Neural cell (in vitro differentiated cells): ENCODE data around the gene PBX2. TPM values are rescaled to one million over a fixed set of nuclear protein-coding genes. Genes with fewer than 3 reads are reported as not detected.

Experiments
- H2AFZ ChIP-seq: fragments of 200-600, 300-800 bp; sonication (generic), shearing (Covaris generic); 2 replicates; pipeline ENCODE4 v1.6.0; 2014; ENCODE audit warnings: low read depth, mild to moderate bottlenecking, antibody characterized with exemption, low read length, moderate library complexity
- H3F3A ChIP-seq: fragments of 200-600 bp; shearing (Covaris generic); 2 replicates; pipeline ENCODE4 v1.6.1; 2016; ENCODE audit warnings: mild to moderate bottlenecking, moderate library complexity, mixed read lengths, antibody characterized with exemption, low read length; ENCODE audit not compliant: insufficient read depth, poor library complexity, severe bottlenecking
- H3K27ac ChIP-seq: fragments of 200-600, 300-800 bp; sonication (generic), shearing (Covaris generic); 2 replicates; pipeline ENCODE4 v1.5.1; 2014; ENCODE audit warnings: mild to moderate bottlenecking, low read length, moderate library complexity
- H3K27me3 ChIP-seq: fragments of 300-800, 200-600 bp; sonication (generic), shearing (Covaris generic); 2 replicates; pipeline ENCODE4 v1.6.0; 2014; ENCODE audit warnings: mild to moderate bottlenecking, low read depth, low read length, moderate library complexity; ENCODE audit not compliant: insufficient read depth
- H3K36me3 ChIP-seq: fragments of 300-800, 200-600 bp; sonication (generic), shearing (Covaris generic); 2 replicates; pipeline ENCODE4 v1.5.1; 2014; ENCODE audit warnings: mild to moderate bottlenecking, antibody characterized with exemption, low read length, moderate library complexity; ENCODE audit not compliant: insufficient read depth
- H3K4me2 ChIP-seq: fragments of 300-800, 200-600 bp; sonication (generic), shearing (Covaris generic); 2 replicates; pipeline ENCODE4 v1.6.0; 2014; ENCODE audit warnings: mild to moderate bottlenecking, low read length
- H3K4me3 ChIP-seq: fragments of 300-800, 200-600 bp; sonication (generic), shearing (Covaris generic); 2 replicates; pipeline ENCODE4 v1.5.1; 2014; ENCODE audit warnings: mild to moderate bottlenecking, low read length, moderate library complexity
- H3K79me2 ChIP-seq: fragments of 200-600 bp; shearing (Covaris generic); replicated peaks from 2 replicates; pipeline ENCODE4 v1.6.0; 2014; ENCODE audit warnings: mild to moderate bottlenecking, low read length, moderate library complexity; ENCODE audit not compliant: insufficient read depth
- H3K9ac ChIP-seq: fragments of 300-800, 200-600 bp; sonication (generic), shearing (Covaris generic); 2 replicates; pipeline ENCODE4 v1.6.1; 2016; ENCODE audit warnings: mild to moderate bottlenecking, low read length, mixed read lengths
- H3K9me2 ChIP-seq: fragments of 200-600 bp; shearing (Covaris generic); 2 replicates; pipeline ENCODE4 v1.6.1; 2016; ENCODE audit warnings: mild to moderate bottlenecking, low read length, mixed read lengths; ENCODE audit not compliant: insufficient read depth
- H3K9me3 ChIP-seq: fragments of 200-600, 300-800 bp; sonication (generic), shearing (Covaris generic); 2 replicates; pipeline ENCODE4 v1.6.1; 2016; ENCODE audit warnings: mild to moderate bottlenecking, mixed run types, low read length, moderate library complexity, mixed read lengths
- H4K20me1 ChIP-seq: fragments of 200-600 bp; shearing (Covaris generic); 2 replicates; pipeline ENCODE4 v1.6.1; 2016; ENCODE audit warnings: mild to moderate bottlenecking, mixed run types; ENCODE audit not compliant: insufficient read depth
- CTCF ChIP-seq: fragments of 450-650 bp; IDR thresholded peaks from 2 replicates; pipeline ENCODE4 v1.5.1; 2014; ENCODE audit warnings: antibody characterized with exemption, mild to moderate bottlenecking, moderate library complexity; ENCODE audit not compliant: poor library complexity, severe bottlenecking
- EP300 ChIP-seq: fragments of 450-650 bp; conservative IDR thresholded peaks from 2 replicates; pipeline ENCODE4 v1.6.1; 2014; ENCODE audit warnings: antibody characterized with exemption, mild to moderate bottlenecking, moderate library complexity; ENCODE audit not compliant: poor library complexity, severe bottlenecking
- EZH2 ChIP-seq: fragments of 200-600, 300-800 bp; shearing (Covaris generic), sonication (generic); IDR thresholded peaks from 2 replicates; pipeline ENCODE4 v1.6.1; 2014; ENCODE audit warnings: antibody characterized with exemption, low read length, borderline replicate concordance, mild to moderate bottlenecking; ENCODE audit not compliant: insufficient read depth, poor library complexity, severe bottlenecking
- MXI1 ChIP-seq: fragments of 450-650 bp; conservative IDR thresholded peaks from 2 replicates; pipeline ENCODE4 v1.6.1; 2014; ENCODE audit warnings: antibody characterized with exemption, mild to moderate bottlenecking; ENCODE audit not compliant: poor library complexity, severe bottlenecking
- POLR2AphosphoS5 ChIP-seq: IDR thresholded peaks from 2 replicates; pipeline ENCODE4 v1.6.1; 2012
- RAD21 ChIP-seq: fragments of 450-650 bp; conservative IDR thresholded peaks from 2 replicates; pipeline ENCODE4 v1.6.1; 2014; ENCODE audit warnings: antibody characterized with exemption, mild to moderate bottlenecking, moderate library complexity
- REST ChIP-seq: IDR thresholded peaks from 2 replicates; pipeline ENCODE4 v1.6.1; 2012; ENCODE audit warnings: borderline replicate concordance
- SMC3 ChIP-seq: fragments of 450-650 bp; conservative IDR thresholded peaks from 2 replicates; pipeline ENCODE4 v1.6.1; 2014; ENCODE audit warnings: antibody characterized with exemption, mild to moderate bottlenecking, moderate library complexity; ENCODE audit not compliant: poor library complexity
- TAF1 ChIP-seq: IDR thresholded peaks from 2 replicates; pipeline ENCODE4 v1.6.1; 2012; ENCODE audit warnings: low read depth
- polyA plus RNA-seq: library from polyadenylated mRNA; depleted of rRNA; stranded (reverse); fragments of >200 nt; gene quantifications from 2 replicates; pipeline ENCODE4 v1.2.3, GENCODE V29; 2014

PBX2 gene
- polyA plus RNA-seq, 1 donor from 2014 or later: 53.2 TPM

GRCh38 chr6:32181915-32182529 is 8.0 kb downstream of the PBX2 start:
- H3K9me2 ChIP-seq: no peaks in the 10 kb centered on the region
- no peaks in the 10 kb centered on the region for H4K20me1 ChIP-seq
- H3K4me2 ChIP-seq: no peak overlapping the region
- H3K27me3 ChIP-seq: no peaks in the 10 kb centered on the region
- TF ChIP-seq EZH2 (no peak), EP300 (no peak), CTCF (no peak), MXI1 (no peak), SMC3 (no peak), RAD21 (no peak), REST (no peak), TAF1 (no peak), POLR2AphosphoS5 (no peak)
- H2AFZ ChIP-seq: no peak overlapping the region
- no peak overlapping the region for H3K9ac ChIP-seq
- no peaks in the 10 kb centered on the region for H3K9me3 ChIP-seq
- no peak overlapping the region for H3K27ac ChIP-seq
- peaks cover 3% of the 10 kb centered on the region for H3F3A ChIP-seq
- peaks cover 19% of the 10 kb centered on the region for H3K79me2 ChIP-seq
- H3K4me3 ChIP-seq: no peak overlapping the region
- H3K36me3 ChIP-seq: no peaks in the 10 kb centered on the region

- Histone ChIP-seq H3K4me3 (no peak overlapping the region), H3K36me3 (no peaks in the 10 kb centered on the region)
Observed at GRCh38 chr6:32181148-32181702, 8.8 kb downstream of the PBX2 start.

More at GRCh38 chr6:32181148-32181702, 8.8 kb downstream of the PBX2 start:
- Histone ChIP-seq H3K9me3 (no peaks in the 10 kb centered on the region), H3K9me2 (no peaks in the 10 kb centered on the region), H3K4me2 (no peak overlapping the region), H3K27me3 (no peaks in the 10 kb centered on the region), H3F3A (peaks cover 4% of the 10 kb centered on the region), H3K9ac (no peak overlapping the region), H3K27ac (no peak overlapping the region), H2AFZ (no peak overlapping the region), H4K20me1 (no peaks in the 10 kb centered on the region), H3K79me2 (peaks cover 19% of the 10 kb centered on the region)
- no peak for TF ChIP-seq RAD21
- TF ChIP-seq POLR2AphosphoS5: no peak
- TF ChIP-seq EP300: no peak
- TF ChIP-seq SMC3: no peak
- TF ChIP-seq REST: no peak
- TF ChIP-seq TAF1: no peak
- no peak for TF ChIP-seq EZH2
- TF ChIP-seq CTCF: no peak
- no peak for TF ChIP-seq MXI1
